Stimulated activated CD4-positive, alpha-beta T cell treated with anti-CD3 and anti-CD28 coated beads, Interleukin-1b, Interleukin-23, amount 100 ng/mL, for 48 hours (primary cell): ENCODE measurements around the gene BCKDHA.
"Not testable (repeated sequence)": the region's sequence is repeated elsewhere in the genome, so short reads cannot be mapped to it uniquely, and the experiment has no call there.

Experiments
- DNase-seq: peaks from one replicate; pipeline ENCODE4 v3.0.0-alpha.2; 2020

BCKDHA gene

DNA sequence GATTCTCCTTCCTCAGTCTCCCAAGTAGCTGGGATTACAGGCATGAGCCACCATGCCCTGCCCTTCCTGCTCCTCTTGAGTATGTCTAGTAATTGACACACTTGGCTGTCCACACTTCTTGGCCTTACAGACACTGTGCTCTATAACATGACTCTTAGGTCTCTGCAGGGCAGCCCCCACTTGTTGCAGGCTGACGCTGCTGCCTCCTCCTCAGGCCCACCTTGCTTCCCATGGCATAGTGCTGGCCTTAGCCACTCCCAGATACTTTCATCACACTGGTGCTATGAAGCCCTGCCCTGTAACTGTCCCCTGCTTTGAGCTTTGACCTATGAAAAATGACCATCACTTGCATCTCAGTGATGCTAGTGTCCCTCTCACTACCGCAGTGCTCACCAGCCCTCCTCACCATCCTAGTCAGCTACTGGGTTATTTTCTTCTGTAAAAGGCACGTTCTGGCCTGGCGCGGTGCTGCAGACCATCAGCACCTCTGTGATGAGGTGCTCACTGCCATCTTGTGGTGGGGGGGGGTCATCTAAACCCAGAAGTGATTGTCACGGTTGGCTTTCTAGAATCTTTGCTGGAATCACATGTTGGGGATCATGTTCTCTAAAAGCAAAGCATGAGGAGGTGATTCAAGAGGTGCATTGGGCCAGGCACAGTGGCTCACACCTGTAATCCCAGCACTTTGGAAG is 55.1 kb downstream of the BCKDHA start:
- no peak for DNase-seq

DNA sequence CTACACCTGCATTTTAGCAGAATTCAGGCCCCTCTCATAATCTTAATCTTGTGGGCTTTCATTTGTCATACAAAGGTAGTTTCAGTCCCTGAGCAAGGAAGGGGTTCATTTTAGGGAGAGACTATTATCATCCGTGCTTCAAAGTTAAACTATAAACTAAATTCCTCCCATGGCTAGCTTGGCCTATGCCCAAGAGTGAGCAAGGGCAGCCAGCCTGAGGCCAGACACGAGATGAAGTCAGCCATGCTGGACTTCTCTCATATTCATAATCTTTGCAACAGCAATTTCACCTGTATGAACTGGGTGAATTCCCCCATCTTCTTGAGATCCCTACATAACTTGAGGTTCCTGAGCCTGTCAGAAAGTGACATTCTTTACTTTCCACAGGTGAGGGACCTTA is 58.3 kb downstream of the BCKDHA start:
- DNase-seq, result no peak

DNA sequence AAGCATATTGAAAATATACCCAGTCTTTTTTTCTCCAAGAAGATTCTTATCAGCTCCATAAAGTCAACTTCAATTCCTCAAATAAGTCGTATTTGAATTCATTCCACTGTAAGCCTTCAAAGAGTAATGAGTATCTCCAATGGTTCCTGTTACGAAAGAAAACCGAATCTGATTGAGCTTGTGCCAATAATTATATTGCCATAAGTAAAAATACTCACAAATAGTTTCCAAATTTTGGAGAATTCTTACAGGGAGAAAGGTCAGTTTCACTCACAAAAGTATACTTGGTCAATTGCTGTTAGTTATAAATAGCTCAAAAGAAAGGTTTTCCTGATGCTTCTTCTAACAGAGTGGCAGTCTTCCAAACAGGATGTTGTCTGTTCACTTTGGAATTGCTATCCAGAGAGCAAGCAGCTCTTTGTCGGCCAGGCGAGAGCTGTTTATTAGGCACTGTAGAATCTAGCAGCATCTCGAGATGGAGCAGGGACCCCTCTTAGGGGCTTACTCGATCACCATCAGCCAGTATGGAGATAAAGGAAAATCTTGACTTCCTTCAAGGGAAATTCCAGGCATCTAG is 58.8 kb downstream of the BCKDHA start:
- no peak for DNase-seq

DNA sequence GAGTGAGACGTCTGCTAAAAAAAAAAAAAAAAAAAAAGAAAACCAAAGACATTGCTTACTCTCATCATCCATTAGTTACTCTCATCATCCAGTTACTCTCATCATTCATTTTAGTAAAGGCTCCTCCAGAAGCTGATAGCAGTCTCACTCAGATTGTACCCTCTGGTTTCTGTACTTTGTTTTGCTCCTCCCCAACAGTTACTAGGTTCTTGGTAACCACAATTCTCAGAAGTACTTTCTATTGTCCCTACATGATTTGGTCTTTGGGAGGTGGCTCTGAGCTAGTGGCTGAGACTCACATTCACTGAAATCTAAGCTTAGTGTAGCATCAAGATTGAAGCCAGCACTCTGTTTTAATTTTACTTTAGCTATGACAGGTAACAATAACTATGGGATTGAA is 59.6 kb downstream of the BCKDHA start:
- no peak for DNase-seq

DNA sequence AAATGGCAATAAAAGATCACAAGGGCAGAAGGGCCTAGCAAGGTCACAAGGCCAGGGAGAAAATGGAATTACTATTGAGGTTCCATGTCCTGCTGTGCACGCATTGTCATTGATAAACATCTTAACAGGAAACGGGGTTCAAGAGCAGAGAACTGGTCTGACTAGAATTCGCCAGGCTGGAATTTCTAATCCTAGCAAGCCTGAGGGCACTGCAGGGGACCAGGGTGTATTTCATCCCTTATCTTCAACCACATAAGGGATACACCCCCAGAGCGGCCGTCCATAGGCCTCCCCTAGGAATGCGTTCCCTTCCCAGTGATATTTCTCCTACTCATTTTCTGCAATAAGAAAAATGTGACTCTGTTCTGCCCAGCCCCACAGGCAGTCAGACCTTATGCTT is 64.9 kb downstream of the BCKDHA start:
- no peak for DNase-seq

DNA sequence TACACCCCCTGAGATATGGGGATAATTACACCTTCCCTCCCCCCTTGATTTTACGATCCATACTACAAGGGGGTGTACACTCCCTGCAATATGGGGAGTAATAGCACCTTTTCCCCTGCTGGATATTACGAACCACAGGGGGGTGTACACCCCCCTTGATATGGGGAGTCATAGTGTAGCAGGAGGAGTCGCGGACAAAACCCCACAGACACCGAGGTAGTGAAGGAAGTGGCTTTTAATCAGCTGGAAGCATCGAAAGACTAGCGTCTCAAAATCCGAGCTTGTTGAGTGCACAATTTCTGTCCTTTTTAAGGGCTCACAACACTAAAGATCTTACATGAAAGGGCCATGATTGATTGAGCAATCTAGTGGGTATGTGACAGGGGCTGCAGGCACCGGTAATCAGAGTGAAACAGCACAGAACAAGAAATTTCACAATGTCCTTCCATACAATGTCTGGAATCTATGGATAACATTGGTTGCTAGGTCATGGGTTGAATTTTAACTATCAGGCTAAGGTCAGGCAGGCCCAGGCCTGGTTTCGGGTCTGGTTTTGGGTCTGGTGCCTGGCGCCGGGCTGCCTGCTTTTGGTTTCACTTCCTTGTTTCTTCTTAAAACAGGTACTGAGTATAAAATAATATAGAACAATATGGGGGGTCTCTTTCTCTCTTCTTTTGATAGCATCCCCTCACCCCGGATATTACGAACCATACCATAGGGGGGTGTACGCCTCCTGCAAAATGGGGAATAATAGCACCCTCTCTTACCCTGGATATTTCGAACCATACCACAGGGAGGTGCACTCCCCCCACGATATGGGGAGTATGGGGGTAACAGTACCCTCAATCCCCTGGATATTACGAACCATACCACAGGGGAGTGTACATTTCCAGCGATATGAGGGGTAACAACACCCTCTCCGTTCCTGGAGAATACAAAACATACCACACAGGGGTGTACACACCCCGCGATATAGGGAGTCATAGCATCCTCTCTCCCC is 65.9 kb downstream of the BCKDHA start:
- DNase-seq, result not testable (repeated sequence)
